GM20000 (cell line): Measurements from ENCODE around the gene DCP2.

Source experiments
- DNase-seq: peaks from one replicate; pipeline ENCODE4 v3.0.0; 2012; ENCODE audit warnings: low spot score
- CTCF ChIP-seq: IDR thresholded peaks from 2 replicates; pipeline ENCODE4 v1.5.1; 2012; ENCODE audit warnings: mild to moderate bottlenecking, control low read depth; ENCODE audit errors: extremely low read depth, missing control alignments

DCP2 gene

GRCh38 chr5:112976432-112977309 lies at the start of gene DCP2:
Gene DCP2, plus strand, starts transcription at chr5:112976798. Its CDS starts 136 bp downstream, at chr5:112976934.
- no peak for TF ChIP-seq CTCF
- peak; percentile 92 for DNase-seq

GRCh38 chr5:112929336-112930081 lies 47.1 kb upstream of the DCP2 start:
- DNase-seq = no peak
- no peak for TF ChIP-seq CTCF

- TF ChIP-seq CTCF = no peak
- peak; percentile 49 for DNase-seq
Observed at GRCh38 chr5:112930082-112930344, 46.6 kb upstream of the DCP2 start.

- DNase-seq = no peak
- TF ChIP-seq CTCF = no peak
Observed at GRCh38 chr5:112931473-112931872, 45.1 kb upstream of the DCP2 start.

- no peak for DNase-seq
- TF ChIP-seq CTCF = no peak
Observed at GRCh38 chr5:112933105-112933504, 43.5 kb upstream of the DCP2 start.

- TF ChIP-seq CTCF = no peak
- no peak for DNase-seq
Observed at GRCh38 chr5:112933651-112934365, 42.8 kb upstream of the DCP2 start.

- no peak for DNase-seq
- TF ChIP-seq CTCF = no peak
Observed at GRCh38 chr5:112934366-112934663, 42.3 kb upstream of the DCP2 start.
